GM13976 (cell line): ENCODE results near the gene CPNE6.

Source experiments
- DNase-seq: peaks from one replicate; pipeline ENCODE4 v3.0.0; 2012; ENCODE audit warnings: low spot score
- in situ Hi-C: fragments of 300-500 bp; cut with MboI; formaldehyde crosslinking; loops from one replicate; pipeline ENCODE4 v1.12.0; 2022; ENCODE audit warnings: low sequenced_read_pairs, mixed read lengths, inconsistent platforms; ENCODE audit not compliant: unreplicated experiment
- TF ChIP-seq, protein P1 (sequence below): IDR thresholded peaks from 2 replicates; pipeline ENCODE4 v1.5.1; 2012; ENCODE audit warnings: borderline replicate concordance, mild to moderate bottlenecking; ENCODE audit not compliant: insufficient read depth; ENCODE audit errors: extremely low read depth, missing control alignments, control extremely low read depth

CPNE6 gene

DNA sequence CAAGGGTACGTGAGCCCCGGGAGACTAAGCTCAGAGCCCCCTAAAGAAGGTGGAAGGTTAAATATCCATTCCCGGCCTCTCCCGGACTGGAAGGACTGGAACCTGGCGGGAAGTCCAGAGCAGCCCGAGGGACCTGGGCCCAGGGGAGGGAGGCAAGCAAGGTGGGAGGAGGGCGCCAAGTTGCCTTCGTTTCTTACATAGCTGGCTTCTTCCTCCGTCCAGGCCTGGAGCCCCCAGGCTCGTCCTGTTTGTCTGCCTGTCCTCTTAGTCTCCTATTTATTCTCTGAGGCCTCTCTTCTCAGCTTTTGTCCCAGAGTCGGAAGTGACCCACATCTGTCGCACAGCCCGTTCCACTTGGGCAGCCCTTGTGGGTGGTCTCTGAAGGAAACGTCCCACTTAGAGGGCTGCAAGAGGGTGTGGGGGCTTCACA is 23.5 kb downstream of the CPNE6 start:
- DNase-seq = no peak
- TF ChIP-seq, protein P1, sequence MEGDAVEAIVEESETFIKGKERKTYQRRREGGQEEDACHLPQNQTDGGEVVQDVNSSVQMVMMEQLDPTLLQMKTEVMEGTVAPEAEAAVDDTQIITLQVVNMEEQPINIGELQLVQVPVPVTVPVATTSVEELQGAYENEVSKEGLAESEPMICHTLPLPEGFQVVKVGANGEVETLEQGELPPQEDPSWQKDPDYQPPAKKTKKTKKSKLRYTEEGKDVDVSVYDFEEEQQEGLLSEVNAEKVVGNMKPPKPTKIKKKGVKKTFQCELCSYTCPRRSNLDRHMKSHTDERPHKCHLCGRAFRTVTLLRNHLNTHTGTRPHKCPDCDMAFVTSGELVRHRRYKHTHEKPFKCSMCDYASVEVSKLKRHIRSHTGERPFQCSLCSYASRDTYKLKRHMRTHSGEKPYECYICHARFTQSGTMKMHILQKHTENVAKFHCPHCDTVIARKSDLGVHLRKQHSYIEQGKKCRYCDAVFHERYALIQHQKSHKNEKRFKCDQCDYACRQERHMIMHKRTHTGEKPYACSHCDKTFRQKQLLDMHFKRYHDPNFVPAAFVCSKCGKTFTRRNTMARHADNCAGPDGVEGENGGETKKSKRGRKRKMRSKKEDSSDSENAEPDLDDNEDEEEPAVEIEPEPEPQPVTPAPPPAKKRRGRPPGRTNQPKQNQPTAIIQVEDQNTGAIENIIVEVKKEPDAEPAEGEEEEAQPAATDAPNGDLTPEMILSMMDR = no peak
- in situ Hi-C loops = no loop called here

DNA sequence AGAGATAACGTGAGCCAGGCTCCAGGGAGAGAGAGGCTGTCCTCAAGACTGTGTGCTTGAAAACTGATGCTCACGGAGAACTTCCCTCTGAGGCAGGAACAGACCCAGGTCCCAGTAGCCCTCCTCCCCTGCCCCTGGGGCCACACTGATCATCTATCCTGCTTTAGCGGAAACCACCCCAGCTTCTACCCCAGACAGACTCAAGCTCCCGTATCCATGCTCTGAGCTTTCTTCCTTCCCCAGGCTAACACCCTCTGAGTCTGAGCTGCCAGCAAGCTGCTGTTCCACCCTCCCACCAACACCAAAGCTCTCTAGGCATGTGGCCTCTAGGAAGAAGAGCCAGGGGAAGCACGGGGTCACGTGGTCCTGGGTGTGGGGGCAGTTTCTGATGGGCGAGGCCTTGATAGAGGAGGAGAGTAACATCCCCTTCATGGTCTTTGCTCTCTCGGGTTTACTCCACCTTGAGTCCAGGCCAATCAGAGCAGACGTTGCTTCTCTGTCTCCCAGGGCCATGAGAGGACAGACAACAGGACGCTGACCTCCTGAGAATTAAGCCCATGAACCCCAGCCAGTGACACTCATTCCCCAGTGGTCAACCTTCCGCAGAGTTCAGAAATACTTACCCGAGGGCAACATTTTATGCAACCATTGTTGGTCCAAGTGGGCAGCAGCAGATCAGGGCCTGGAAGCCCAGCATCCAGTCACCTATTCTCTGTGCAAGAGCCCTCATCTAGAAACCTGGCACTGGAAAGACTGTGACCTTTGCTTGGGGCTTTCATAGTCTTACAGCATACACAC is 24.1 kb downstream of the CPNE6 start:
- TF ChIP-seq, protein P1 = no peak
- in situ Hi-C loops = no loop called here
- peak; percentile 95 for DNase-seq

DNA sequence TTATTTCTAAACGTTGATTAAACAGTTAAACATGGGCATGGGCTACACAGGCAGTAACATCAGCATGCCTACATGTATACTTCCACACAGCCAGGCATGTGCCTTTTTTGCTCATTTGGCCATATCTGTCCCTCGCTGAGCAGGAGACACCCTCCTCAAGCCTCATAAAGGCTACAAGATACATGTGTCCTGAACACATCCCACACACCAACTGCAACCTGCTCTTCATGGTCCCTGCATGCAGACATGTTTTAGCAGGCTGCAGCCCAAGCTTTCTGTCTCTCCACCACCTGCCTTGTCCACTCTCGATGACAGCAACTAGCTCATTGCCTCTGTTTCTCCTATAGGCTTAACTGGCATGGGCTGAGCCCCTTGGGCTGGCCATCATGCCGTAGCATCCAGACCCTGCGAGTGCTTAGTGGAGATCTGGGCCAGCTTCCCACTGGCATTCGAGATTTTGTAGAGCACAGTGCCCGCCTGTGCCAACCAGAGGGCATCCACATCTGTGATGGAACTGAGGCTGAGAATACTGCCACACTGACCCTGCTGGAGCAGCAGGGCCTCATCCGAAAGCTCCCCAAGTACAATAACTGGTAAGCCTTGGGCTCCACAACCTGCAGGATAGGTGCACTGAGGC is 25.3 kb downstream of the CPNE6 start:
- TF ChIP-seq, protein P1 = no peak
- in situ Hi-C loops = no loop called here
- no peak for DNase-seq

DNA sequence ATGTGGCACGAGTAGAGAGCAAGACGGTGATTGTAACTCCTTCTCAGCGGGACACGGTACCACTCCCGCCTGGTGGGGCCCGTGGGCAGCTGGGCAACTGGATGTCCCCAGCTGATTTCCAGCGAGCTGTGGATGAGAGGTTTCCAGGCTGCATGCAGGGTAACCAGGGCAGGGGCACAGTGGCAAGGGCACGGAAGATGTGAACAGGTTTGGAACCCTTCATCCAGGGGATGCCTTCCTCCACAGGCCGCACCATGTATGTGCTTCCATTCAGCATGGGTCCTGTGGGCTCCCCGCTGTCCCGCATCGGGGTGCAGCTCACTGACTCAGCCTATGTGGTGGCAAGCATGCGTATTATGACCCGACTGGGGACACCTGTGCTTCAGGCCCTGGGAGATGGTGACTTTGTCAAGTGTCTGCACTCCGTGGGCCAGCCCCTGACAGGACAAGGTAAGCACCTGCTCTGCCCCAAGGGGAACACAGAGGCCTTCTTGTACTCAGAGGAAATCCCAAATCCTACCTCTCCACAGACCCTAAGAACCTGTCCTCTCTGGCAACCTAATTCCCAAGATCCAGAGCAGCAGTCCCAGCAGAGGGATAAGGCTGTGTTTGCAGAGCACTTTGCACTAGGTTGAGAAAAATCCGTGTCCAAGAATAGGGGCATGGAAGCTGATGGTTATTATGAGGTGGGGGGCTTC is 27.0 kb downstream of the CPNE6 start:
- in situ Hi-C loops = no loop called here
- DNase-seq = no peak
- TF ChIP-seq, protein P1 = no peak

DNA sequence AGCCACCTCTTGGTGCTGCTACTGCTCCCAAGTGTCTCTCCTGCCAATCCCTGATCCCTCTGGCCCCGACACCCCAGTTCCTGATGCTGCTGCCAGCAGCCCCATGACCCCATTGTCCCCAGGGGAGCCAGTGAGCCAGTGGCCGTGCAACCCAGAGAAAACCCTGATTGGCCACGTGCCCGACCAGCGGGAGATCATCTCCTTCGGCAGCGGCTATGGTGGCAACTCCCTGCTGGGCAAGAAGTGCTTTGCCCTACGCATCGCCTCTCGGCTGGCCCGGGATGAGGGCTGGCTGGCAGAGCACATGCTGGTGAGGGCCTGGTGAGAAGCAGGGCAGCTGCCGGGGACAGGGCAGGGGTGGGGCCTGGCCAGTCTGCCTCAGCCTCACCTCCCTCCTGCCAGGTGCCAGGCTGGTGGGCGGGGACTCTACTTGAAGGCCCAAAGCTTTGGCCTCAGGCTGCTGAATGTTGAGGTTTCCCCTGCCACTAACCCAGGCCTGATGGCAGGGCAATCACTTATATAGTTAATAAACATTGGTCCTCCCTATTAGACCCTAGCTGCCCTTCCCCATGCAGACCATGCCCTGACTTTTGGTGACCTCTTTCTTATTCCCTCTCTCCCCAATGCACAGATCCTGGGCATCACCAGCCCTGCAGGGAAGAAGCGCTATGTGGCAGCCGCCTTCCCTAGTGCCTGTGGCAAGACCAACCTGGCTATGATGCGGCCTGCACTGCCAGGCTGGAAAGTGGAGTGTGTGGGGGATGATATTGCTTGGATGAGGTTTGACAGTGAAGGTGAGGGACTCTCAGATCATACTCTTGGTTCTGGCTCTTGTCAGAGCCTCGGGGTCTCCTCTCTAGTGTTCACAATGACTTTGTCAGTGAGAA is 27.8 kb downstream of the CPNE6 start:
- in situ Hi-C loops = no loop called here
- TF ChIP-seq, protein P1 = no peak
- no peak for DNase-seq
